ENCODE data around the gene DUSP8. TPM values are rescaled to one million over a fixed set of nuclear protein-coding genes. Genes with fewer than 3 reads are reported as not detected.

The DUSP8 gene
- total RNA-seq, 1 donor from 2014 or later = 123 TPM

- no peaks in the 10 kb centered on the region for H3K36me3 Mint-ChIP-seq (ENCODE audit: unreplicated experiment)
- peaks cover 5% of the 10 kb centered on the region for H3K27me3 Mint-ChIP-seq (ENCODE audit: unreplicated experiment)
These were observed 50.5 kb downstream of the DUSP8 start for GRCh38 chr11:1521382-1522080.

DNA sequence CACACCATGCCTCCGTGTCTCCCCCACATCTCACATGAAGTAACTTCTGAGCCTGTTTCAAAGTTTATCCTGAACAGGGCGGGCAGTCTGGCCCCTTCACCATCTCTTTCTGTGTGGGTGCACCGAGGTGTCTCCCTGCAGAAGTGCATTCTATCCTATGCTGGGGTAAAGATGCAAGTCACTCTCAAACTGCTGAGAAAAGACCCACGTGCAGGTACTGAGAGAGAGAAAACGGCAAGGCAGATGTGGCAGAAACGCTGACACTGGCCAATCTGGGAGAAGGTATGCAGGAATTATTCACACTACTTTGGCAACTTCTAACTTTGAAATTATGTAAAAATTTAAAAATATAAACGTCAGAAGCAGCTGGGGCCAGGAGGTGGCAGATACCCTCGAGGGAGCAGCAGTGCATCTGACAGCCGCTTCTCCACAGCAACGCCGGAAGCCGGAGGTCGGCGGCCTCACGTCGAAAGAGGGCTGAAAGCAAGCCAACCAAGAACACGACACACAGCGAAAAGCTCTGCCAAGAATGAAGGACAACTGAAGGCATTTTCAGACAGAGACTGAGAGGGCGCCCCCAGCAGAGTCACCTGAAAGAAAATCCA, 51.3 kb downstream of the DUSP8 start:
- peaks cover 9% of the 10 kb centered on the region for H3K27me3 Mint-ChIP-seq (ENCODE audit: unreplicated experiment)
- H3K9me3 Mint-ChIP-seq (ENCODE audit: unreplicated experiment) = peaks cover 7% of the 10 kb centered on the region
- H3K36me3 Mint-ChIP-seq (ENCODE audit: unreplicated experiment) = no peaks in the 10 kb centered on the region
- H3K4me3 Mint-ChIP-seq (ENCODE audit: unreplicated experiment) = peak overlapping the region; percentile 77
- TF ChIP-seq CTCF (IDR thresholded peaks at IDR 0.05; ENCODE audit: partially characterized antibody, unreplicated experiment) = no peak
- peak; percentile 63 for DNase-seq
- peak overlapping the region; percentile 81 for H3K27ac Mint-ChIP-seq (ENCODE audit: unreplicated experiment)
- peaks cover 55% of the 10 kb centered on the region for H3K4me1 Mint-ChIP-seq (ENCODE audit: low read depth, unreplicated experiment)

More at GRCh38 chr11:1521382-1522080, 50.5 kb downstream of the DUSP8 start:
- Mint-ChIP-seq H3K4me3 (ENCODE audit: unreplicated experiment) (peak overlapping the region; percentile 77), H3K27ac (ENCODE audit: unreplicated experiment) (peak overlapping the region; percentile 80), H3K4me1 (ENCODE audit: low read depth, unreplicated experiment) (peaks cover 54% of the 10 kb centered on the region), H3K9me3 (ENCODE audit: unreplicated experiment) (peaks cover 7% of the 10 kb centered on the region)
- DNase-seq = peak; percentile 14
- no peak for TF ChIP-seq CTCF (IDR thresholded peaks at IDR 0.05; ENCODE audit: partially characterized antibody, unreplicated experiment)

GRCh38 chr11:1520209-1520662, 51.8 kb downstream of the DUSP8 start:
- TF ChIP-seq CTCF (IDR thresholded peaks at IDR 0.05; ENCODE audit: partially characterized antibody, unreplicated experiment) = no peak
- Mint-ChIP-seq H3K4me3 (ENCODE audit: unreplicated experiment) (peak overlapping the region; percentile 31), H3K27ac (ENCODE audit: unreplicated experiment) (peak overlapping the region; percentile 81), H3K9me3 (ENCODE audit: unreplicated experiment) (peaks cover 7% of the 10 kb centered on the region), H3K4me1 (ENCODE audit: low read depth, unreplicated experiment) (peaks cover 55% of the 10 kb centered on the region), H3K27me3 (ENCODE audit: unreplicated experiment) (peaks cover 9% of the 10 kb centered on the region), H3K36me3 (ENCODE audit: unreplicated experiment) (no peaks in the 10 kb centered on the region)
- DNase-seq = peak; percentile 60

DNA sequence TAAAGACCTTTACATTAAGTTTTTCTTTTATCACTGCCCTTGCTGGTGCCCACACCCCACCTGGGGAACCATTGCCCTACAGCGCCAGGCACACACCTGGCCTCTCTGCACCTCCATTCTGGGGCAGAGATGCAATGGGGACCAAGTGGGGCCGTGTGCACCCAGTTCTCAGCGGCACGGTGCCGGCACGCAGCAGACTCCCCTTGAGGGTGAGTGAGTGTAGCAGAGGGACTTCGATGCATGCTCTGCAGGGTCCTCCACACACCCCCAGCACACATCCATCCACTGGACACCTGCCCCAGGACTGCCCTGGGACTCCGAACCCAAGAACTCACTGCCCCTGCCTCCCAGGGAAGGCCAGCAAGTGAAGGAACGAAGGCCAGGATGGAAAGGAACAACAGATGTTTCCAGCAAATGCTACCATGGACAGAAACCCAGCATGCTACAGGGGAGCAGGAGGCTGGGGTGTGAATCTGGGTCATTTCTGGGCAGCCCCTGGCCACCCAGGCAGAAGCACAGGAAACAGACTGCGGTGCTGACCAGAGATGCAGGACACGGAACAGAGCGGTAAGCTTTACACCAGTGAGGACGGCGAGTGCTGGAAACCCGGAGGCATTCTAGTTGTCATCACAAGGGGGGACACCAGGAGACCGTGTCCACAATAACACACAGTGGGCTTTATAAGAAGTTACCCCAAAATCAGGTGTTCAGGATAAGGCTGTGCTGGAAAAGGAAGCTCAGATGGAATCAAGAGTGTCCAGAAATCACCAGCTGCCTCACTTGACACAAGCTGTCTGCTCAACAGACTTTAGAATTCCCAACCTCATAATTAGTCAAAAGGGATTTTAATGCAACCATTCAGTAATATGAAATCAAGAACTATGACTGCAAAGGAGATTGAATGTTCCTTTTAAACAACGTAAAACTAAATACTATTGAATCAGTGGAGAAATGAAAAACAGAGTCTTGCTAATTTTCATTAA, 52.8 kb downstream of the DUSP8 start:
- Mint-ChIP-seq H3K27me3 (ENCODE audit: unreplicated experiment) (peaks cover 9% of the 10 kb centered on the region), H3K4me3 (ENCODE audit: unreplicated experiment) (peak overlapping the region; percentile 63), H3K9me3 (ENCODE audit: unreplicated experiment) (peaks cover 10% of the 10 kb centered on the region), H3K27ac (ENCODE audit: unreplicated experiment) (peak overlapping the region; percentile 68), H3K36me3 (ENCODE audit: unreplicated experiment) (no peaks in the 10 kb centered on the region), H3K4me1 (ENCODE audit: low read depth, unreplicated experiment) (peaks cover 62% of the 10 kb centered on the region)
- no peak for TF ChIP-seq CTCF (IDR thresholded peaks at IDR 0.05; ENCODE audit: partially characterized antibody, unreplicated experiment)
- no peak for DNase-seq

Measured in glutamatergic neuron (in vitro differentiated cells).